GM12878 (cell line): ENCODE results near the gene LOXL4. TPM values are rescaled to one million over a fixed set of nuclear protein-coding genes. Genes with fewer than 3 reads are reported as not detected.

Source experiments
- ATAC-seq: fragments of 200-7000 bp; cut with Tn5 transposase; 3 replicates; pipeline ENCODE4 v1.9.1; 2020; ENCODE audit warnings: mild to moderate bottlenecking, moderate library complexity
- BruUV-seq: library from RNA; stranded (reverse); fragments of 400-500 nt; replicated peaks from 2 replicates; lab custom pipeline; 2021; lab: Mats Ljungman, UMichigan
- CTCF ChIA-PET: fragments of 300-600 bp; sonication (Branson Sonifier 250); formaldehyde crosslinking; extraction: SDS; loops from one replicate; lab custom pipeline; 2021; ENCODE audit warnings: inconsistent platforms; lab: Yijun Ruan, JAX
- POLR2A ChIA-PET: fragments of 350-600 bp; formaldehyde crosslinking; extraction: SDS; loops from one replicate; lab custom pipeline; 2021; ENCODE audit warnings: inconsistent platforms; lab: Charles Lee
- RAD21 ChIA-PET: fragments of 300-600 bp; sonication (Branson Sonifier 250); formaldehyde crosslinking; loops from one replicate; lab custom pipeline; 2023; ENCODE audit warnings: antibody characterized with exemption; ENCODE audit not compliant: unreplicated experiment; lab: Charles Lee
- SMC1A ChIA-PET: fragments of 300-600 bp; sonication (Branson Sonifier 250); formaldehyde crosslinking; loops from one replicate; lab custom pipeline; 2023; ENCODE audit not compliant: unreplicated experiment, uncharacterized antibody; lab: Charles Lee
- DNase-seq: peaks from one replicate; pipeline ENCODE4 v3.0.0-alpha.2; 2011; ENCODE audit warnings: low read depth, low spot score
- FAIRE-seq: peaks from 3 replicates; lab custom pipeline; 2011; peaks lifted over from hg19 to GRCh38; lab: Jason Lieb, UNC
- H2AFZ ChIP-seq: 2 replicates; pipeline ENCODE4 v1.6.0; 2011; ENCODE audit warnings: low read depth, low read length, control low read depth; ENCODE audit not compliant: control insufficient read depth
- H3K27ac ChIP-seq: 2 replicates; pipeline ENCODE4 v1.5.1; 2011; ENCODE audit warnings: control low read depth; ENCODE audit not compliant: control insufficient read depth, insufficient read depth
- H3K27me3 ChIP-seq, 2 experiments: replicated peaks in 1 of 2; 2 replicates each; pipeline versions ENCODE4 v1.6.0 to v1.6.1; 2011; ENCODE audit warnings: low read length in 1 of 2; ENCODE audit not compliant: control insufficient read depth in 2 of 2, insufficient read depth in 2 of 2
- H3K36me3 ChIP-seq, 2 experiments: 2 replicates each; pipeline ENCODE4 v1.5.1; 2011; ENCODE audit warnings: low read length in 1 of 2; ENCODE audit not compliant: control insufficient read depth in 2 of 2, insufficient read depth in 2 of 2
- H3K4me1 ChIP-seq: 2 replicates; pipeline ENCODE4 v1.6.1; 2011; ENCODE audit warnings: mild to moderate bottlenecking, low read length, moderate library complexity, mixed read lengths; ENCODE audit not compliant: control insufficient read depth, insufficient read depth
- H3K4me2 ChIP-seq: 2 replicates; pipeline ENCODE4 v1.6.0; 2011; ENCODE audit warnings: control low read depth; ENCODE audit not compliant: control insufficient read depth, insufficient read depth
- H3K4me3 ChIP-seq: fragments of 200-600 bp; sonication (generic); 2 replicates; pipeline ENCODE4 v1.5.1; 2016
- H3K79me2 ChIP-seq: 2 replicates; pipeline ENCODE4 v1.6.0; 2011; ENCODE audit warnings: low read length; ENCODE audit not compliant: control insufficient read depth, insufficient read depth
- H3K9ac ChIP-seq: 2 replicates; pipeline ENCODE4 v1.8.0; 2011; ENCODE audit warnings: low read length, control low read depth, mixed read lengths; ENCODE audit not compliant: control insufficient read depth, insufficient read depth
- H3K9me3 ChIP-seq: replicated peaks from 3 replicates; pipeline ENCODE4 v1.5.1; 2011; ENCODE audit warnings: mild to moderate bottlenecking, low read length; ENCODE audit not compliant: control insufficient read depth, insufficient read depth
- H4K20me1 ChIP-seq: 2 replicates; pipeline ENCODE4 v1.6.0; 2011; ENCODE audit not compliant: control insufficient read depth, insufficient read depth
- DPF2 ChIP-seq: fragments of 450-650 bp; IDR thresholded peaks from 2 replicates; pipeline ENCODE4 v1.6.1; 2017; ENCODE audit warnings: mild to moderate bottlenecking
- ETV6 ChIP-seq, 2 experiments: fragments of 450-650 bp in 1 of 2; IDR thresholded peaks in 1 of 2; conservative IDR thresholded peaks in 1 of 2; 2 replicates each; pipeline ENCODE4 v1.6.1; 2014; ENCODE audit warnings: antibody characterized with exemption in 1 of 2, borderline replicate concordance in 1 of 2, low read depth in 1 of 2, mild to moderate bottlenecking in 1 of 2, moderate library complexity in 1 of 2
- TBL1XR1 ChIP-seq: IDR thresholded peaks from 2 replicates; pipeline ENCODE4 v1.6.1; 2012; ENCODE audit warnings: low read depth, low read length, improper control_type of control experiment
- ZNF622 ChIP-seq: fragments of 450-650 bp; IDR thresholded peaks from 2 replicates; pipeline ENCODE4 v1.6.1; 2017; ENCODE audit warnings: mild to moderate bottlenecking, inconsistent platforms
- WGBS: methylation state at CpG from one replicate; pipeline ENCODE4 v1.1.6; 2016; ENCODE audit warnings: low lambda C conversion rate; ENCODE audit not compliant: insufficient replicate concordance, insufficient coverage; ENCODE audit errors: missing lambda C conversion rate; 5-methylcytosine and 5-hydroxymethylcytosine counted together
- in situ Hi-C: fragments of 300-500 bp; cut with MboI; formaldehyde crosslinking; loops from 9 replicates; pipeline ENCODE4 v1.14.3; 2018; ENCODE audit warnings: mixed read lengths
- intact Hi-C: fragments of 100-400 bp; cut with micrococcal nuclease; formaldehyde crosslinking; loops from one replicate; pipeline ENCODE4 v1.14.2; 2022; ENCODE audit not compliant: unreplicated experiment
- polyA plus RNA-seq, 11 experiments: library from polyadenylated mRNA; depleted of rRNA in 4 of 11; unstranded in 6 of 11; stranded (reverse) in 5 of 11; fragments of >200 nt; fragmentation: Nextera tagmentation in 4 of 11; fragmentation: Illumina TruSeq in 1 of 11; extraction: Ambion mirVana in 4 of 11; extraction: Trizol in 1 of 11; gene quantifications; 1 replicate in 1 of 11; 2 replicates in 10 of 11; pipeline versions ENCODE4 v1.2.1 to v1.2.3, GENCODE V29; 2011 to 2016; ENCODE audit warnings: inconsistent platforms in 2 of 11, missing spikeins in 2 of 11, low read depth in 1 of 11
- total RNA-seq, 4 experiments: library from RNA; depleted of rRNA in 3 of 4; stranded (reverse); fragments of >200 nt in 3 of 4; fragmentation: Illumina TruSeq in 1 of 4; extraction: Trizol in 1 of 4; gene quantifications; 2 replicates each; pipeline versions ENCODE4 v1.2.1 to v1.2.3, GENCODE V29; 2013 to 2021
- TF ChIP-seq, protein P1 (sequence below): fragments of 450-650 bp; formaldehyde crosslinking; IDR thresholded peaks from 2 replicates; pipeline ENCODE4 v1.5.0; 2022; ENCODE audit warnings: mild to moderate bottlenecking, missing genetic modification characterization
- TF ChIP-seq, protein P2 (sequence below): fragments of 150-350 bp; IDR thresholded peaks from 2 replicates; pipeline ENCODE4 v1.6.1; 2014; ENCODE audit warnings: mild to moderate bottlenecking, low read depth, low read length

LOXL4 gene
- total and polyA plus RNA-seq, 10 of the 15 experiments (the other 5 are each of a cell fraction or from before 2014, with no cell fraction given) = 0.02 to 0.12 (median 0.08) TPM; not detected in 3

DNA sequence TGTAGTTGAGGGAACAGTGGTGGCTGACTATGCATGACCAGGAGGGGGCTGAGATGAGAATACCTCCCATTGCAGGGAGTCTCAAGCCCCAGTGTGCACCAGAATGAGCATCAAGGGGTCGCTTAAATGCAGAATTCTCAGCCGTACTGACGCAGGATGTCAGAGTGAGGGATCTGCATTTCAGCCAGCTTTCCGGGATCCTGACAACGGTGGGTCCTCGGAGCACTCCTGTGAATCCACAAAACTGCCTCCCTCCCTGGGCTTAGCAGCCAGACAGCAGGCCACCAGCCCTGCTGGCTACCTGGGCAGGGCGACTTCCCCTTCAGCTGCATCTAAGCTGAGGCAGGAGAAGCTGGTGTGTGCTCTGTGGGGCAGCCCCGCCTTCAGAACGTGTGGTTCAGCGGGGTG, 21.8 kb upstream of the LOXL4 start:
- Histone ChIP-seq H3K4me2 (no peak overlapping the region), H3K4me3 (no peak overlapping the region), H3K36me3 (no peaks in the 10 kb centered on the region), H3K9me3 (no peaks in the 10 kb centered on the region), H4K20me1 (no peaks in the 10 kb centered on the region), H3K79me2 (no peaks in the 10 kb centered on the region), H3K9ac (no peak overlapping the region), H3K4me1 (no peaks in the 10 kb centered on the region), H3K27me3 (peaks cover 0 to 8% of the 10 kb centered on the region in 2 experiments; a peak in 2 of 4 replicates), H2AFZ (no peak overlapping the region), H3K27ac (no peak overlapping the region)
- BruUV-seq = no TSS peak
- TF ChIP-seq ETV6 (conservative IDR thresholded peaks at IDR 0.05 in 1 of 2, IDR thresholded peaks at IDR 0.05 in 1 of 2; ENCODE audit: borderline replicate concordance in 1 of 2, low read depth in 1 of 2) = no peak
- no peak for TF ChIP-seq ZNF622
- TF ChIP-seq, protein P1, sequence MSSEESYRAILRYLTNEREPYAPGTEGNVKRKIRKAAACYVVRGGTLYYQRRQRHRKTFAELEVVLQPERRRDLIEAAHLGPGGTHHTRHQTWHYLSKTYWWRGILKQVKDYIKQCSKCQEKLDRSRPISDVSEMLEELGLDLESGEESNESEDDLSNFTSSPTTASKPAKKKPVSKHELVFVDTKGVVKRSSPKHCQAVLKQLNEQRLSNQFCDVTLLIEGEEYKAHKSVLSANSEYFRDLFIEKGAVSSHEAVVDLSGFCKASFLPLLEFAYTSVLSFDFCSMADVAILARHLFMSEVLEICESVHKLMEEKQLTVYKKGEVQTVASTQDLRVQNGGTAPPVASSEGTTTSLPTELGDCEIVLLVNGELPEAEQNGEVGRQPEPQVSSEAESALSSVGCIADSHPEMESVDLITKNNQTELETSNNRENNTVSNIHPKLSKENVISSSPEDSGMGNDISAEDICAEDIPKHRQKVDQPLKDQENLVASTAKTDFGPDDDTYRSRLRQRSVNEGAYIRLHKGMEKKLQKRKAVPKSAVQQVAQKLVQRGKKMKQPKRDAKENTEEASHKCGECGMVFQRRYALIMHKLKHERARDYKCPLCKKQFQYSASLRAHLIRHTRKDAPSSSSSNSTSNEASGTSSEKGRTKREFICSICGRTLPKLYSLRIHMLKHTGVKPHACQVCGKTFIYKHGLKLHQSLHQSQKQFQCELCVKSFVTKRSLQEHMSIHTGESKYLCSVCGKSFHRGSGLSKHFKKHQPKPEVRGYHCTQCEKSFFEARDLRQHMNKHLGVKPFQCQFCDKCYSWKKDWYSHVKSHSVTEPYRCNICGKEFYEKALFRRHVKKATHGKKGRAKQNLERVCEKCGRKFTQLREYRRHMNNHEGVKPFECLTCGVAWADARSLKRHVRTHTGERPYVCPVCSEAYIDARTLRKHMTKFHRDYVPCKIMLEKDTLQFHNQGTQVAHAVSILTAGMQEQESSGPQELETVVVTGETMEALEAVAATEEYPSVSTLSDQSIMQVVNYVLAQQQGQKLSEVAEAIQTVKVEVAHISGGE (CRISPR knock-in tag) = no peak
- no peak for TF ChIP-seq DPF2
- TF ChIP-seq, protein P2, sequence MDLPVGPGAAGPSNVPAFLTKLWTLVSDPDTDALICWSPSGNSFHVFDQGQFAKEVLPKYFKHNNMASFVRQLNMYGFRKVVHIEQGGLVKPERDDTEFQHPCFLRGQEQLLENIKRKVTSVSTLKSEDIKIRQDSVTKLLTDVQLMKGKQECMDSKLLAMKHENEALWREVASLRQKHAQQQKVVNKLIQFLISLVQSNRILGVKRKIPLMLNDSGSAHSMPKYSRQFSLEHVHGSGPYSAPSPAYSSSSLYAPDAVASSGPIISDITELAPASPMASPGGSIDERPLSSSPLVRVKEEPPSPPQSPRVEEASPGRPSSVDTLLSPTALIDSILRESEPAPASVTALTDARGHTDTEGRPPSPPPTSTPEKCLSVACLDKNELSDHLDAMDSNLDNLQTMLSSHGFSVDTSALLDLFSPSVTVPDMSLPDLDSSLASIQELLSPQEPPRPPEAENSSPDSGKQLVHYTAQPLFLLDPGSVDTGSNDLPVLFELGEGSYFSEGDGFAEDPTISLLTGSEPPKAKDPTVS = no peak
- no peak for TF ChIP-seq TBL1XR1
- 55% methylated on average over 10 of the region's 10 CpGs for WGBS
- no peak for DNase-seq
- intact Hi-C loops (no loop called here), in situ Hi-C loops (no loop called here)
- SMC1A ChIA-PET = no interaction called here
- no peak for ATAC-seq
- no peak for FAIRE-seq
- CTCF ChIA-PET = no interaction called here
- POLR2A ChIA-PET = no interaction called here
- RAD21 ChIA-PET = no interaction called here
